Neural progenitor cell (in vitro differentiated cells): ENCODE measurements around the gene EMP1.

ENCODE experiments used
- EZH2 ChIP-seq: fragments of 200-600 bp; sonication (generic); IDR thresholded peaks from 2 replicates; pipeline ENCODE4 v1.6.1; 2017; ENCODE audit warnings: antibody characterized with exemption, mild to moderate bottlenecking, moderate library complexity
- EZH2phosphoT487 ChIP-seq: fragments of 200-600 bp; sonication (generic); IDR thresholded peaks from 2 replicates; pipeline ENCODE4 v1.6.1; 2017; ENCODE audit warnings: antibody characterized with exemption
- TF ChIP-seq, protein P1 (sequence below): fragments of 200-600 bp; sonication (generic); IDR thresholded peaks from 2 replicates; pipeline ENCODE4 v1.5.1; 2017; ENCODE audit warnings: antibody characterized with exemption, mild to moderate bottlenecking

DNA sequence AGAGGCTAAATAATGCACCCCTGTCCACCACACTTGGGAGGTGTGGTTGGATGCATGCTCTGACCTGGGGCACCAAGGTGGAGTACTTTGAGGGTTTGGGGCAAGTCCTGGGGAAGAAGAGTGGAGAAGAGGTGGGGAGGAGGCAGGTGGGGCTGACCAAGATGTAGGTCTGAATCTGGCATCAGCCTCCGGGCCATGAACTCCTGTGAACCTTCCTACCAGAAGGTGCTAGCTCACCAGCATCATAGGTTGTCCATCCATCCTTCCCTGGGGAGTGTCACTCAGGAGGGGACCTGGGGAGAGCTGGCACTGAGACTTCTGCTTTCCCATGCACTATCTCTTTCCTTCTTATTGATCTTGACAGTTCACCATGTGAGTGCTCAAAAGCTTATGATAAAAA is 13.6 kb upstream of the EMP1 start:
- TF ChIP-seq, protein P1, sequence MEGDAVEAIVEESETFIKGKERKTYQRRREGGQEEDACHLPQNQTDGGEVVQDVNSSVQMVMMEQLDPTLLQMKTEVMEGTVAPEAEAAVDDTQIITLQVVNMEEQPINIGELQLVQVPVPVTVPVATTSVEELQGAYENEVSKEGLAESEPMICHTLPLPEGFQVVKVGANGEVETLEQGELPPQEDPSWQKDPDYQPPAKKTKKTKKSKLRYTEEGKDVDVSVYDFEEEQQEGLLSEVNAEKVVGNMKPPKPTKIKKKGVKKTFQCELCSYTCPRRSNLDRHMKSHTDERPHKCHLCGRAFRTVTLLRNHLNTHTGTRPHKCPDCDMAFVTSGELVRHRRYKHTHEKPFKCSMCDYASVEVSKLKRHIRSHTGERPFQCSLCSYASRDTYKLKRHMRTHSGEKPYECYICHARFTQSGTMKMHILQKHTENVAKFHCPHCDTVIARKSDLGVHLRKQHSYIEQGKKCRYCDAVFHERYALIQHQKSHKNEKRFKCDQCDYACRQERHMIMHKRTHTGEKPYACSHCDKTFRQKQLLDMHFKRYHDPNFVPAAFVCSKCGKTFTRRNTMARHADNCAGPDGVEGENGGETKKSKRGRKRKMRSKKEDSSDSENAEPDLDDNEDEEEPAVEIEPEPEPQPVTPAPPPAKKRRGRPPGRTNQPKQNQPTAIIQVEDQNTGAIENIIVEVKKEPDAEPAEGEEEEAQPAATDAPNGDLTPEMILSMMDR: no peak
- TF ChIP-seq EZH2phosphoT487 (no peak), EZH2 (no peak)
